ENCODE measurements around the gene C19orf85. TPM values are rescaled to one million over a fixed set of nuclear protein-coding genes. Genes with fewer than 3 reads are reported as not detected.
"Not testable (repeated sequence)": the region's sequence is repeated elsewhere in the genome, so short reads cannot be mapped to it uniquely, and the experiment has no call there.

Gene C19orf85
- not detected in 2 replicates for total RNA-seq (2014; rRNA removed; shearing (Covaris generic); ENCODE audit: low replicate concordance)

DNA sequence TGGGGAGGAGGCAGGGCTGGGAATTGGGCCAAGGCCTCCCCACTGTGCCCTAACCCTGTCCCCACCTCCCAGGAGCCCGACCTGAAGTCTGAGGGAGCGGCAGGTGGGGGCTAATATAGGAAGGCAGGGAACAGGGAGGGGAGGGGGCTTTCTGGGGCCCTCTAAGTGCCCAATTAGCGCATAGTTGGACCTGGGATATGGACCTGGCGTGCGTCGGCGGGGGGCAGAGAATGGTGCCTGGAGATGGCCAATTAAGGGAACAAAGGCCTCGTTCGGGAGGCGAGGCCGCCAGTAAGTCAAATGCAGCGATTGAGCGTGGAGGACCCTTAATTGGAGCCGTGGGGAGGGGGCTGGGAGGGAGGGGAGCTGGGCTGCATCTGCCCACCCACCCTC, at the start of gene C19orf85:
Gene C19orf85, minus strand, starts transcription at position 90 of the 393 bp plus-strand sequence. CDS start 197 bp downstream, outside the sequence.
- no peak within 1 kb of the TSS for H3K4me3 ChIP-seq
- H3K36me3 ChIP-seq: peaks cover 13% of the 10 kb centered on the region; the same call in 1 of the 2 replicates
- DNase-seq: no peak
- no peaks in the 10 kb centered on the region for H3K27me3 ChIP-seq
- no peaks in the 10 kb centered on the region for H3K9me3 ChIP-seq

DNA sequence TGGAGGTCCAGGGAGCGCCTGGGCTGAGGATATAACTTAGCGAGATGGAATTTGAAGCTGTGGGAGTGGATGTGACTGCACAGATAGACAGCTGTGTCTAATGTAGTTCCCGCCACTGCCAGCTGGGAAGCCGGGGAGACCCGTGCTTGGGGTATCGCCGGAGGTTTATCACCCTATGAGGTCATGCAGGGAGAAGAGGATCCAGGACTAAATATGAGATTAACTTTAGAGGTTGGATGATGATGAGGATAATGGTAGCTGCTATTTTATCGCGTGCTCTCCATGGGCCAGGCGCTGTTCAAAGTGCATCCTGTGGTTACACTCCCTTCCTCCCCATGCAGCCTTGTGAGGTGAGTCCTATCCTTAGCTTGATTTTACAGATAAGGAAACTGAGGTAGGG, 43.6 kb upstream of the C19orf85 start:
- Histone ChIP-seq H3K27me3 (no peaks in the 10 kb centered on the region), H3K36me3 (no peaks in the 10 kb centered on the region; the same call in 1 of the 2 replicates), H3K9me3 (no peaks in the 10 kb centered on the region), H3K4me3 (no peak overlapping the region)
- no peak for DNase-seq

- H3K9me3 ChIP-seq: no peaks in the 10 kb centered on the region
- no peaks in the 10 kb centered on the region for H3K27me3 ChIP-seq
- DNase-seq: no peak
- H3K36me3 ChIP-seq: no peaks in the 10 kb centered on the region; the same call in 1 of the 2 replicates
- no peak overlapping the region for H3K4me3 ChIP-seq
These were observed 40.4 kb upstream of the C19orf85 start for GRCh38 chr19:55504981-55505380.

- no peaks in the 10 kb centered on the region for H3K9me3 ChIP-seq
- DNase-seq: no peak
- no peaks in the 10 kb centered on the region for H3K27me3 ChIP-seq
- H3K4me3 ChIP-seq: peak overlapping the region; percentile 52
- no peaks in the 10 kb centered on the region; the same call in 1 of the 2 replicates for H3K36me3 ChIP-seq
These were observed 39.7 kb upstream of the C19orf85 start for GRCh38 chr19:55504252-55504603.

DNA sequence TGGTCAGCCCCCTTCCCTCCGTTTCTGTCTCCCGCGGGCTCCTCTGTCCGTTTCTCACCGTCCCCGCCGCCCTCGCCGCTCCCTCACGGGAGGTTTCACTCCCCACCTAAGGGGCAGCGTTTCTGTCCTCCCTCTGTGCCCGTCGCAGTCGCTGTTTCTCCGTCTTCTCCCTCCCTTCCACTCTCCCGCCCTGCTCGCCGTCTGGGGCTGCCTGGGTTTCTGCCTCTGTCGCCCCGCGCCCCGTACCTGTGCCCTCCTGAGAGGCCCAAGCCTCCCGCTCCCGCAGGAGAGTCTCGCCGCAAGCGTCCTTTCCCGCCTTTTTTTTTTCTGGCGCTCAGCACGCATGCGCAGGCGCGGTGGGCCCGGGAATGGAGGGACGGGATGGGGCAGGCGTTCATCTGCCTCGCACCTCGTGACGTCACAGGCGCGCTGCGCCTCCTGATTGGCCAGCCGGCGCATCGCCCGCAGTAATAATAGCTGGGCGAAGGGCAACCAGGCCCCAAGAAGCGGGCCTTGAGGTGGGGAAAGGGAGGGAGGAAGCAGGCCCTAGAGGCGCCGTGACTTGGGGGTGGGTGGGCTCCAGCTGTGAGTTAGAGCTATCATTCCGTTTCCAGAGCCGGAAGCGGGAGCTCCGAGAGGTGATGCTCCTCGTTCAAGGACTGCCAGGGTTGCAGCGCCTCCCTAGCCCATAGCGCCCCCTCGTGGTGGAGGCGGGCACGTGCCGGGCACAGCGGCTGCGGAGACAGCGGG, 39.1 kb upstream of the C19orf85 start:
- peak; percentile 87 for DNase-seq
- Histone ChIP-seq H3K4me3 (peak overlapping the region; percentile 52), H3K27me3 (no peaks in the 10 kb centered on the region), H3K36me3 (no peaks in the 10 kb centered on the region; the same call in 1 of the 2 replicates), H3K9me3 (no peaks in the 10 kb centered on the region)

DNA sequence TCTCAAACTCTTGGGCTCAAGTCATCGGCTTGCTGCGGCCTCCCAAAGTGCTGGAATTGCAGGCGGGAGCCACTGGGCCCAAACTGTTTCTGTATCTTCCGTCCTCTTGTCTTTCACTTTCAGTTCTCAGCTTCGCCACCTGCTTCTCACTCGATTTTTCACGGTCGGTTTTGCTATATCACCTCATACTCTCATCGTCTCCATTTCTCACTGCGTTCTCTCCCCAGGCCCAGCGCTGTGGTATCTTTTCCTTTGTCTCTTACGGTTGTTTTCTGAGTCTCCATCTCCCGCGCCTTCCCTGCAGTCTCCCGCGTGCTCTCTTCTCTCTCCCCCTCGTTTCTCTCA, 38.6 kb upstream of the C19orf85 start:
- Histone ChIP-seq H3K9me3 (no peaks in the 10 kb centered on the region), H3K27me3 (no peaks in the 10 kb centered on the region), H3K4me3 (no peak overlapping the region), H3K36me3 (no peaks in the 10 kb centered on the region; the same call in 1 of the 2 replicates)
- DNase-seq: no peak

DNA sequence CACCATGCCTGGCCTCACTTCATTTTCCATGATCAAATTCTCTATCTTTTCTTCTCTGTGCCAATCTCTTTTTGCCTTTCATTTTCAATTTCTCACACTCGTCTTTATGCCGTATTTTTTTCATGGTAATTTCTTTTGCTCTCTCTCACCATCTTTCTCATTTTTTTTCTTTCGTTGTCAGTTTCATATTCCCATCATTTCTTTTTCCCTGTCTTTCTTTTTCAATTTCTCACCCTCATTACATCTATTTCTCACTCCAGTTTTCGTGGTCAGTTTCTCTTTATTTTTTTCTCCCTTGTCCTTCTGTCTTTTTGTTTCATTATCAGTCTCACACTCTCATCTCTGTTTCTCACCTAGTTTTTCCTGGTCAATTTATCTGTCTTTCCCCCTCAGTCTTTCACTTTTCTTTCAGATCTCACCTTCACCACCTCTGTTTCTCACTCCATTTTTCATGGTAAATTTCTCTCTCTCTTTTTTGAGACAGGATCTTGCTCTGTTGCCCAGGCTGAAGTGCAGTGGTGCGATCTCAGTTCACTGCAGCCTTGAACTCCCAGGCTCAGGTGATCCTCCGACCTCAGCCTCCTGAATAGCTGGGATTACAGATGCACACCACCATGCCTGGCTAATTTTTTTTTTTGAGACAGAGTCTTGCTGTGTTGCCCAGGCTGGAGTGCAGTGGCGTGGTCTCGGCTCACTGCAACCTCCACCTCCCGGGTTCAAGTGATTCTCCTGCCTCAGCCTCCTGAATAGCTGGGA, 37.8 kb upstream of the C19orf85 start:
- DNase-seq: no peak
- Histone ChIP-seq H3K9me3 (no peaks in the 10 kb centered on the region), H3K27me3 (no peaks in the 10 kb centered on the region), H3K4me3 (no peak overlapping the region), H3K36me3 (no peaks in the 10 kb centered on the region; the same call in 1 of the 2 replicates)

DNA sequence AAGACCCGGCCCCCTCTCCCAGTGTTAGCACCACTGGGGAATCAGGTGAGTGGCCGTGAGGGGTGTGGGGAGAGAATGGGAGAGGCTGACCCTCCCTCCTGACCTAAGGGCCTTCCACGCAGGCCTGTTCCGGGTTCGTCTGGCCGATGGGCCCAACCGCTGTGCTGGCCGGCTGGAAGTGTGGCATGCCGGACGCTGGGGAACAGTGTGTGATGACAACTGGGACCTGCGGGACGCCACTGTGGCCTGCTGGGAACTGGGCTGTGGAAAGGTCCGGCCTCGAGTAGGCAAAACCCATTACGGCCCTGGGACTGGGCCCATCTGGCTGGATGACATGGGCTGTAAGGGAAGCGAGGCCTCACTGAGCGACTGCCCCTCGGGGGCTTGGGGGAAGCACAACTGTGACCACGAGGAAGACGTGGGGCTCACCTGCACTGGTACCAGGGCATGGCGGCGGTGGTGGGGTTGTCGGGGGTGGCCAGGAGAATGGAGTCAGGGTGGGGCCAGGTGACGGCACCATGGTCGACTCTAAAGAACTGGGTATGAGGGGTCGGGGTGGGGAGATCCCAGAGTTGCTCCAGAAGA, 35.9 kb upstream of the C19orf85 start:
- DNase-seq: no peak
- H3K27me3 ChIP-seq: no peaks in the 10 kb centered on the region
- no peak overlapping the region for H3K4me3 ChIP-seq
- no peaks in the 10 kb centered on the region; the same call in 1 of the 2 replicates for H3K36me3 ChIP-seq
- H3K9me3 ChIP-seq: no peaks in the 10 kb centered on the region

DNA sequence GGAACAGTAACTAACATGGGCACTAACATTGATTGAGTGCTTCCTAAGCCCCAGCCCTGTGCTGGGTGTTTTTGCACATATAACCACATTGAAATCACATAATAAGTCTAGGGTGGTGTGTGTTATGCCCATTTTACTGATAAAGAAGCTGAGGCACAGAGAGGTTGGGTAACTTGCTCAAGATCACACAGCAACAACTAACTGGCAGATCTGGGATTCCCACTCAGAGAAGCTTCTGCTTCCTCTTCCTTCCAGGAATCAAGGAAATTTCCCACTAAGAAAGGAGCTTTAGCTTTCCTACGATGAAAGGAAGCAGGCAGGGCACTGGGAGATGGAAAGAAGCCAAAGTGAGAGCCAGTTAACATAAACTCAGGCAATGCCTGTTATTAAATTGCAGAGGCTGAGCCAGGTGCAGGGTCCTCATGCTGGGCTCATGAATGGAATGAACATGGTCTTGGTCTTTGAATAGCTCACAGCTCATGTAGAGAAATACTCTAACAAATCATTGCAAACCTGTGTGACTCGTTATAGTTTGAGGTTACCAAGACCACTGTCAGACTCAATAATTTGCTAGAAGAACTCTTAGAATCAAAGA, 33.8 kb upstream of the C19orf85 start:
- H3K9me3 ChIP-seq: no peaks in the 10 kb centered on the region
- H3K27me3 ChIP-seq: no peaks in the 10 kb centered on the region
- no peaks in the 10 kb centered on the region; the same call in 1 of the 2 replicates for H3K36me3 ChIP-seq
- DNase-seq: no peak
- no peak overlapping the region for H3K4me3 ChIP-seq

- DNase-seq: no peak
- H3K4me3 ChIP-seq: no peak overlapping the region
- no peaks in the 10 kb centered on the region for H3K9me3 ChIP-seq
- no peaks in the 10 kb centered on the region for H3K27me3 ChIP-seq
- H3K36me3 ChIP-seq: no peaks in the 10 kb centered on the region
These were observed 33.2 kb upstream of the C19orf85 start for GRCh38 chr19:55497763-55498162.

- H3K9me3 ChIP-seq, H3K27me3 ChIP-seq, DNase-seq, H3K4me3 ChIP-seq, H3K36me3 ChIP-seq: not testable (repeated sequence)
These were observed 32.3 kb upstream of the C19orf85 start for GRCh38 chr19:55496820-55497219.

DNA sequence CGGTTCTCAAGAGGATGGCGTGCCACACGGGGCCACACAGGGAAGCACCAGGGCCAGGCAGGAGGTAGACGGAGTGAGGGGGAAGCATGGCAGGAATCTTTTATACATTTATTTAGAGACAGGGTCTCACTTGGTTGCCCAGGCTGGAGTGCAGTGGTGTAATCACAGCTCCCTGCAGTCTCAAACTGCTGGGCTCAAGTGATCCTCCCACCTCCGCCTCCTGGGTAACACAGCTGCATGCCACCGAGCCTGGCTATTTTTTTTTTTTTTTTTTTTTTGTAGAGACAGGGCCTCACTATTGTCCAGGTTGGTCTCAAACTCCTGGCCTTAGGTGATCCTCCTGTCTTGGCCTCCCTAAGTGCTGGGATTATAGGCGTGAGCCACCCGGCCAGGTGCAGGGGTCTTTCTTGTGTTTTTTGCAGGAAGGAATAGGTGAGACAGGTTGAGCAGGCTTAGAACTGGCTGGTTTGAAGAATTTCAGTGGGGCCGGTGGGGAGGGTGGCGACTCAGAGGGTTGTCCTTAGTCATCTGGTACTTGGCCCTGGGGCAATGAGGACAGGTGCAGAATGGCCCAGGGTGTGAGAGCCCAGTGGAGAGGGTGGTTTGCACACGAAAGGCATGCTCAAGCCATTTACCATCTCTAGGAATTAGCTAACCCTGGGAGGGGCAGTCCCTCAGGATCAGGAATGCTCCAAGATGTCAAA, 31.2 kb upstream of the C19orf85 start:
- H3K9me3 ChIP-seq: no peaks in the 10 kb centered on the region
- no peak overlapping the region for H3K4me3 ChIP-seq
- no peaks in the 10 kb centered on the region for H3K27me3 ChIP-seq
- H3K36me3 ChIP-seq: no peaks in the 10 kb centered on the region
- DNase-seq: no peak

DNA sequence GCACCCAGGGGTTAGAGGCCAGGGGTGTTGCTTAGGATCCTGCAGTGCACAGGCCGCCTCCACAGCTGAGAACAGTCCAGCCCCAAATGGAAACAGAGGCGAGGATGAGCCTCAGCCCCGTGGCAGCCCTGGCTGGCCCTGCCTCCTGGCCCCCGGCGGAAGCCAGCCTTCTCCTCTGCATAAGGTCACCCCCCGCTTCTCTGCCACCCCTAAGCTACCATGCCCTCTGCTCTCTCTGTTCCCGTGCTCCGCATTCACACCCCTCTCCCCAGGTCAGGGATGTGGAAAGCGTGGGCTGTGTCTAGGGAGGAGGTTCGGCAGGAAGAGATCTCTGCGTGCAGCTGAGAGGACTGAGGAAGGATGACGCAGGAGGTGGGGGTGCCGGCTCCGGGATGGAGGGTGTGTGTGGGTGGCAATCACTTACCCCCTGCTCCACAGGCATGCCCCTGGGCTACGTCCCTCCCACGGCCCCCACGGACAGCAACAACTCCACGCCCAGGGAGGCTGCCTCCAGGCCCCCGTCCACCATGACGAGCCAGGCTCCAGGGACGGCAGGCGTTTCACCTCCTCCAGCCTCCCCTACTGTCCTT, 29.7 kb upstream of the C19orf85 start:
- no peaks in the 10 kb centered on the region for H3K27me3 ChIP-seq
- no peak overlapping the region for H3K4me3 ChIP-seq

GRCh38 chr19:55493645-55494171, 29.2 kb upstream of the C19orf85 start:
- H3K4me3 ChIP-seq: no peak overlapping the region
- DNase-seq: no peak

More for the DNA sequence above, 29.7 kb upstream of the C19orf85 start:
- H3K9me3 ChIP-seq: no peaks in the 10 kb centered on the region
- no peak for DNase-seq
- no peaks in the 10 kb centered on the region for H3K36me3 ChIP-seq

GRCh38 chr19:55493052-55493644, 28.6 kb upstream of the C19orf85 start:
- H3K9me3 ChIP-seq: no peaks in the 10 kb centered on the region
- no peaks in the 10 kb centered on the region for H3K36me3 ChIP-seq
- no peaks in the 10 kb centered on the region for H3K27me3 ChIP-seq
- H3K4me3 ChIP-seq: no peak overlapping the region
- peak; percentile 65 for DNase-seq

More at GRCh38 chr19:55493645-55494171, 29.2 kb upstream of the C19orf85 start:
- H3K36me3 ChIP-seq: no peaks in the 10 kb centered on the region
- H3K27me3 ChIP-seq: no peaks in the 10 kb centered on the region
- H3K9me3 ChIP-seq: no peaks in the 10 kb centered on the region
